Mesendoderm (in vitro differentiated cells): Measurements from ENCODE around the gene CBFA2T2.

Experiments
- DNase-seq: peaks from one replicate; pipeline ENCODE4 v3.0.0; 2013
- H2AK5ac ChIP-seq: 2 replicates; pipeline ENCODE4 v1.6.1; 2013; ENCODE audit warnings: low read length, inconsistent platforms
- H2BK120ac ChIP-seq: 2 replicates; pipeline ENCODE4 v1.6.1; 2013; ENCODE audit warnings: low read depth, mild to moderate bottlenecking, low read length, moderate library complexity, mixed read lengths
- H2BK15ac ChIP-seq: replicated peaks from 2 replicates; pipeline ENCODE4 v1.6.1; 2013; ENCODE audit warnings: low read depth, mild to moderate bottlenecking, moderate library complexity
- H2BK5ac ChIP-seq: 2 replicates; pipeline ENCODE4 v1.6.1; 2013; ENCODE audit warnings: low read length, inconsistent platforms
- H3K18ac ChIP-seq: 2 replicates; pipeline ENCODE4 v1.6.1; 2013; ENCODE audit warnings: mild to moderate bottlenecking, low read length, mixed read lengths
- H3K23ac ChIP-seq: one replicate; pipeline ENCODE4 v1.6.1; 2013; ENCODE audit warnings: low read length
- H3K27ac ChIP-seq: 2 replicates; pipeline ENCODE4 v1.5.1; 2013; ENCODE audit warnings: low read depth, mild to moderate bottlenecking, inconsistent platforms, low read length, moderate library complexity
- H3K27me3 ChIP-seq: 2 replicates; pipeline ENCODE4 v1.6.1; 2013; ENCODE audit warnings: low read length, control low read depth, mild to moderate bottlenecking, inconsistent platforms; ENCODE audit not compliant: insufficient read depth, poor library complexity
- H3K36me3 ChIP-seq: 2 replicates; pipeline ENCODE4 v1.6.1; 2013; ENCODE audit warnings: low read length, inconsistent platforms; ENCODE audit not compliant: control insufficient read depth, insufficient read depth
- H3K4ac ChIP-seq: one replicate; pipeline ENCODE4 v1.6.1; 2013; ENCODE audit warnings: low read depth, mild to moderate bottlenecking, low read length, moderate library complexity
- H3K4me1 ChIP-seq: 2 replicates; pipeline ENCODE4 v1.6.1; 2013; ENCODE audit warnings: low read depth, low read length, inconsistent platforms; ENCODE audit not compliant: control insufficient read depth
- H3K4me2 ChIP-seq: 2 replicates; pipeline ENCODE4 v1.6.1; 2013; ENCODE audit warnings: low read length
- H3K4me3 ChIP-seq: 2 replicates; pipeline ENCODE4 v1.5.1; 2013; ENCODE audit warnings: mild to moderate bottlenecking, low read length
- H3K56ac ChIP-seq: one replicate; pipeline ENCODE4 v1.6.1; 2013; ENCODE audit warnings: low read length
- H3K79me1 ChIP-seq: 2 replicates; pipeline ENCODE4 v1.6.1; 2013; ENCODE audit warnings: low read length, inconsistent platforms
- H3K79me2 ChIP-seq: 2 replicates; pipeline ENCODE4 v1.6.1; 2013; ENCODE audit warnings: mild to moderate bottlenecking, low read length; ENCODE audit not compliant: control insufficient read depth, insufficient read depth
- H3K9ac ChIP-seq: 2 replicates; pipeline ENCODE4 v1.6.1; 2013; ENCODE audit warnings: low read length, inconsistent platforms
- H4K5ac ChIP-seq: one replicate; pipeline ENCODE4 v1.6.1; 2013; ENCODE audit warnings: low read length
- H4K8ac ChIP-seq: one replicate; pipeline ENCODE4 v1.6.1; 2013; ENCODE audit warnings: low read depth, mild to moderate bottlenecking, control low read depth, low read length, moderate library complexity
- WGBS: extraction: QIAGEN DNeasy Blood & Tissue Kit; methylation state at CpG from one replicate; pipeline ENCODE4 v1.1.7; 2013; ENCODE audit warnings: low lambda C conversion rate, missing lambda C conversion rate; ENCODE audit not compliant: insufficient coverage; ENCODE audit errors: extremely low coverage; 5-methylcytosine and 5-hydroxymethylcytosine counted together

Gene CBFA2T2

GRCh38 chr20:33539129-33539528 is 49.2 kb downstream of the CBFA2T2 start:
- Histone ChIP-seq H3K27ac (no peak overlapping the region), H3K4ac (no peak overlapping the region), H3K27me3 (no peaks in the 10 kb centered on the region), H3K36me3 (no peaks in the 10 kb centered on the region), H3K9ac (no peak overlapping the region), H3K56ac (no peak overlapping the region), H3K18ac (no peak overlapping the region), H2AK5ac (no peak overlapping the region), H3K23ac (no peak overlapping the region), H3K4me3 (no peak overlapping the region), H2BK5ac (no peak overlapping the region), H3K79me2 (no peaks in the 10 kb centered on the region), H3K4me2 (no peak overlapping the region), H3K79me1 (peaks cover 5% of the 10 kb centered on the region), H3K4me1 (no peaks in the 10 kb centered on the region), H2BK120ac (no peak overlapping the region), H2BK15ac (no peak overlapping the region), H4K5ac (no peak overlapping the region), H4K8ac (no peak overlapping the region)
- no peak for DNase-seq
- whole genome bisulfite sequencing, result no CpG with 5 or more reads among the region's 1 CpG

- Histone ChIP-seq H3K4me3 (no peak overlapping the region), H3K4me1 (no peaks in the 10 kb centered on the region), H2BK120ac (no peak overlapping the region), H3K27ac (no peak overlapping the region), H2BK15ac (no peak overlapping the region), H3K79me1 (peaks cover 5% of the 10 kb centered on the region), H3K27me3 (no peaks in the 10 kb centered on the region), H3K4me2 (no peak overlapping the region), H4K8ac (no peak overlapping the region), H3K4ac (no peak overlapping the region), H2BK5ac (no peak overlapping the region), H4K5ac (no peak overlapping the region), H3K36me3 (no peaks in the 10 kb centered on the region), H3K18ac (no peak overlapping the region), H3K23ac (no peak overlapping the region), H2AK5ac (no peak overlapping the region), H3K56ac (no peak overlapping the region), H3K9ac (no peak overlapping the region), H3K79me2 (no peaks in the 10 kb centered on the region)
- no peak for DNase-seq
- no CpG with 5 or more reads among the region's 4 CpGs for WGBS
These were observed 50.5 kb downstream of the CBFA2T2 start for GRCh38 chr20:33540427-33540826.

- no peak overlapping the region for H3K9ac ChIP-seq
- H3K27ac ChIP-seq, result no peak overlapping the region
- no peak overlapping the region for H2BK5ac ChIP-seq
- H3K4me2 ChIP-seq, result no peak overlapping the region
- H4K5ac ChIP-seq, result no peak overlapping the region
- H3K4me1 ChIP-seq, result no peaks in the 10 kb centered on the region
- no peaks in the 10 kb centered on the region for H3K36me3 ChIP-seq
- no peak overlapping the region for H3K4me3 ChIP-seq
- no peaks in the 10 kb centered on the region for H3K27me3 ChIP-seq
- no peak overlapping the region for H3K4ac ChIP-seq
- H3K79me1 ChIP-seq, result peaks cover 5% of the 10 kb centered on the region
- H3K18ac ChIP-seq, result no peak overlapping the region
- H3K56ac ChIP-seq, result no peak overlapping the region
- no peaks in the 10 kb centered on the region for H3K79me2 ChIP-seq
- H2AK5ac ChIP-seq, result no peak overlapping the region
- WGBS, result no CpG with 5 or more reads among the region's 4 CpGs
- no peak overlapping the region for H4K8ac ChIP-seq
- DNase-seq, result no peak
- no peak overlapping the region for H2BK15ac ChIP-seq
- no peak overlapping the region for H3K23ac ChIP-seq
- no peak overlapping the region for H2BK120ac ChIP-seq
These were observed 51.2 kb downstream of the CBFA2T2 start for GRCh38 chr20:33541074-33541473.

- H3K4me1 ChIP-seq, result no peaks in the 10 kb centered on the region
- no peak overlapping the region for H2BK15ac ChIP-seq
- H2BK120ac ChIP-seq, result no peak overlapping the region
- no peak overlapping the region for H3K56ac ChIP-seq
- H3K27ac ChIP-seq, result no peak overlapping the region
- H3K79me1 ChIP-seq, result peaks cover 5% of the 10 kb centered on the region
- H3K4ac ChIP-seq, result no peak overlapping the region
- no peaks in the 10 kb centered on the region for H3K27me3 ChIP-seq
- no peak overlapping the region for H2BK5ac ChIP-seq
- no peak overlapping the region for H3K23ac ChIP-seq
- H3K4me3 ChIP-seq, result no peak overlapping the region
- WGBS, result no CpG with 5 or more reads among the region's 1 CpG
- H3K18ac ChIP-seq, result no peak overlapping the region
- H3K79me2 ChIP-seq, result no peaks in the 10 kb centered on the region
- H2AK5ac ChIP-seq, result no peak overlapping the region
- DNase-seq, result no peak
- H4K8ac ChIP-seq, result no peak overlapping the region
- no peak overlapping the region for H3K9ac ChIP-seq
- no peaks in the 10 kb centered on the region for H3K36me3 ChIP-seq
- H3K4me2 ChIP-seq, result no peak overlapping the region
- H4K5ac ChIP-seq, result no peak overlapping the region
These were observed 51.9 kb downstream of the CBFA2T2 start for GRCh38 chr20:33541797-33542196.

- Histone ChIP-seq H3K4ac (no peak overlapping the region), H3K23ac (no peak overlapping the region), H3K4me1 (no peaks in the 10 kb centered on the region), H2AK5ac (no peak overlapping the region), H3K79me1 (peaks cover 2% of the 10 kb centered on the region), H2BK5ac (no peak overlapping the region), H3K9ac (no peak overlapping the region), H2BK120ac (no peak overlapping the region), H3K4me3 (no peak overlapping the region), H4K8ac (no peak overlapping the region), H3K27ac (no peak overlapping the region), H4K5ac (no peak overlapping the region), H3K4me2 (no peak overlapping the region), H3K79me2 (no peaks in the 10 kb centered on the region), H3K36me3 (no peaks in the 10 kb centered on the region), H3K27me3 (no peaks in the 10 kb centered on the region), H2BK15ac (no peak overlapping the region), H3K56ac (no peak overlapping the region), H3K18ac (no peak overlapping the region)
- DNase-seq, result no peak
These were observed 55.9 kb downstream of the CBFA2T2 start for GRCh38 chr20:33545763-33546162.

- no peaks in the 10 kb centered on the region for H3K27me3 ChIP-seq
- no peak overlapping the region for H2AK5ac ChIP-seq
- no peak overlapping the region for H3K23ac ChIP-seq
- H2BK120ac ChIP-seq, result no peak overlapping the region
- no CpG with 5 or more reads among the region's 2 CpGs for WGBS
- no peak overlapping the region for H3K4me3 ChIP-seq
- no peak overlapping the region for H4K8ac ChIP-seq
- no peak overlapping the region for H3K27ac ChIP-seq
- DNase-seq, result no peak
- H4K5ac ChIP-seq, result no peak overlapping the region
- no peak overlapping the region for H2BK15ac ChIP-seq
- no peaks in the 10 kb centered on the region for H3K79me2 ChIP-seq
- no peak overlapping the region for H3K4me2 ChIP-seq
- H2BK5ac ChIP-seq, result no peak overlapping the region
- no peaks in the 10 kb centered on the region for H3K79me1 ChIP-seq
- H3K4me1 ChIP-seq, result no peaks in the 10 kb centered on the region
- H3K36me3 ChIP-seq, result no peaks in the 10 kb centered on the region
- no peak overlapping the region for H3K4ac ChIP-seq
- no peak overlapping the region for H3K56ac ChIP-seq
- no peak overlapping the region for H3K9ac ChIP-seq
- no peak overlapping the region for H3K18ac ChIP-seq
These were observed 59.5 kb downstream of the CBFA2T2 start for GRCh38 chr20:33549229-33549999.
